Loucy (cell line): Measurements from ENCODE around the gene CTNNBL1.

ENCODE experiments used
- EZH2phosphoT487 ChIP-seq: fragments of 200-600 bp; IDR thresholded peaks from 2 replicates; pipeline ENCODE4 v1.6.1; 2018; ENCODE audit warnings: antibody characterized with exemption, mild to moderate bottlenecking, moderate library complexity, borderline replicate concordance
- TF ChIP-seq, protein P1 (sequence below): fragments of 200-600 bp; sonication (generic); conservative IDR thresholded peaks from 2 replicates; pipeline ENCODE4 v1.5.1; 2014; ENCODE audit warnings: mild to moderate bottlenecking, antibody characterized with exemption, low read length

DNA sequence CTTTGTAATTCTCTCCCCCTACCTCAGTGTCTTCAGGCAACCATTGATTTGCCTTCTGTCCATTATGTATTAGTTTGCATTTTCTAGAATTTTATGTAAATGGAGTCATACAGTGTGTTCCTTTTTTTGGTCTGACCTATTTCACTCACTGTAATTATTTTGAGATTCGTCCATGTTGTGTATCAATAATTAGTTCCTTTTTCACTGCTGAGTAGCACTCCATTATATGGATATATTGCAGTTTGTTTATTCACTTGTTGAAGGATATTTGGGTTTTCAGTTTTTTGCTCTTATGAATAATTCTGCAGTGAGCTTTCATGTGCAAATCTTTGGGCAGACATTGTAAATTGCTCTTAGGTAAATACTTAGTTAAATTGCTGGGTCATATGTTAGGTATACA, 97.1 kb downstream of the CTNNBL1 start:
- TF ChIP-seq, protein P1, sequence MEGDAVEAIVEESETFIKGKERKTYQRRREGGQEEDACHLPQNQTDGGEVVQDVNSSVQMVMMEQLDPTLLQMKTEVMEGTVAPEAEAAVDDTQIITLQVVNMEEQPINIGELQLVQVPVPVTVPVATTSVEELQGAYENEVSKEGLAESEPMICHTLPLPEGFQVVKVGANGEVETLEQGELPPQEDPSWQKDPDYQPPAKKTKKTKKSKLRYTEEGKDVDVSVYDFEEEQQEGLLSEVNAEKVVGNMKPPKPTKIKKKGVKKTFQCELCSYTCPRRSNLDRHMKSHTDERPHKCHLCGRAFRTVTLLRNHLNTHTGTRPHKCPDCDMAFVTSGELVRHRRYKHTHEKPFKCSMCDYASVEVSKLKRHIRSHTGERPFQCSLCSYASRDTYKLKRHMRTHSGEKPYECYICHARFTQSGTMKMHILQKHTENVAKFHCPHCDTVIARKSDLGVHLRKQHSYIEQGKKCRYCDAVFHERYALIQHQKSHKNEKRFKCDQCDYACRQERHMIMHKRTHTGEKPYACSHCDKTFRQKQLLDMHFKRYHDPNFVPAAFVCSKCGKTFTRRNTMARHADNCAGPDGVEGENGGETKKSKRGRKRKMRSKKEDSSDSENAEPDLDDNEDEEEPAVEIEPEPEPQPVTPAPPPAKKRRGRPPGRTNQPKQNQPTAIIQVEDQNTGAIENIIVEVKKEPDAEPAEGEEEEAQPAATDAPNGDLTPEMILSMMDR, result no peak
- no peak for TF ChIP-seq EZH2phosphoT487
